Measurements from ENCODE around the gene C1orf232. TPM values are rescaled to one million over a fixed set of nuclear protein-coding genes. Genes with fewer than 3 reads are reported as not detected.

The C1orf232 gene
- total RNA-seq, 1 experiment from 2014 or later: not detected

DNA sequence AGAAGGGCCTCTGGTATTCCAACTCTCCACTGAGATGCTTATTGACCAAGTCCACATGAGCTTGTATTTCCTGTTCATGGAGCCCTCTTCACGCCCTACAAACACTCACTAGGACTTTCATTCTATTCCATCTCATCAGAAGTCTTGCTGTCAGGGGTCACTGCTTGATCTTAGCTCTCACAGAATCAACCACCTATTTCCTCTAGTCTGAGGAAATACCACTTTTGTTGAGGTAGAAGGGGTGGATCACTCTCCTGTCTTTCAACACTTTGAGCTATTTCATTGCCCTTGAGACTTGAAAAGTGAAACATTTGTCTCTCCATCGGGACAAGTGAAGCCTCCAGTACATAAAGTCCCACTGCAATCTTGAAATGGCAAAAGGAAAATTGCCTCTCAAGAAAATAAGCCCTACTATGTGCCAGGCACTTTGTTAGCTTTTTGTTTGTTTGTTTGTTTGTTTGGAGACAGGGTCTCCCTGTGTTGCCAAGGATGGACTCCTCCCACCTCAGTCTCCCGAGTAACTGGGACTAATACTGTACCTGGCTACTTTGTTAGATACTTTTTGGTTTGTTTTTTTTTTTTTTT is 29.7 kb downstream of the C1orf232 start:
- Histone ChIP-seq H3K27me3 (replicated peaks; ENCODE audit: control insufficient read depth, insufficient read depth, low read length) (no peaks in the 10 kb centered on the region), H3K9me3 (no peaks in the 10 kb centered on the region), H3K36me3 (ENCODE audit: control insufficient read depth, insufficient read depth, low read length) (no peaks in the 10 kb centered on the region), H3K4me3 (ENCODE audit: low read depth, low read length) (no peak overlapping the region), H3K4me1 (no peaks in the 10 kb centered on the region)
- Mint-ChIP-seq H3K27me3 (ENCODE audit: insufficient read depth, unreplicated experiment) (no peaks in the 10 kb centered on the region), H3K27ac (ENCODE audit: unreplicated experiment) (no peak overlapping the region), H3K36me3 (ENCODE audit: insufficient read depth, unreplicated experiment) (no peaks in the 10 kb centered on the region), H3K9me3 (ENCODE audit: unreplicated experiment) (no peaks in the 10 kb centered on the region), H3K4me1 (ENCODE audit: low read depth, unreplicated experiment) (no peaks in the 10 kb centered on the region), H3K4me3 (ENCODE audit: unreplicated experiment) (no peak overlapping the region)
- CTCF ChIA-PET: no interaction called here
- intact Hi-C loops (cut with micrococcal nuclease; ENCODE audit: unreplicated experiment): no loop called here
- DNase-seq: no peak
- TF ChIP-seq, protein P1, sequence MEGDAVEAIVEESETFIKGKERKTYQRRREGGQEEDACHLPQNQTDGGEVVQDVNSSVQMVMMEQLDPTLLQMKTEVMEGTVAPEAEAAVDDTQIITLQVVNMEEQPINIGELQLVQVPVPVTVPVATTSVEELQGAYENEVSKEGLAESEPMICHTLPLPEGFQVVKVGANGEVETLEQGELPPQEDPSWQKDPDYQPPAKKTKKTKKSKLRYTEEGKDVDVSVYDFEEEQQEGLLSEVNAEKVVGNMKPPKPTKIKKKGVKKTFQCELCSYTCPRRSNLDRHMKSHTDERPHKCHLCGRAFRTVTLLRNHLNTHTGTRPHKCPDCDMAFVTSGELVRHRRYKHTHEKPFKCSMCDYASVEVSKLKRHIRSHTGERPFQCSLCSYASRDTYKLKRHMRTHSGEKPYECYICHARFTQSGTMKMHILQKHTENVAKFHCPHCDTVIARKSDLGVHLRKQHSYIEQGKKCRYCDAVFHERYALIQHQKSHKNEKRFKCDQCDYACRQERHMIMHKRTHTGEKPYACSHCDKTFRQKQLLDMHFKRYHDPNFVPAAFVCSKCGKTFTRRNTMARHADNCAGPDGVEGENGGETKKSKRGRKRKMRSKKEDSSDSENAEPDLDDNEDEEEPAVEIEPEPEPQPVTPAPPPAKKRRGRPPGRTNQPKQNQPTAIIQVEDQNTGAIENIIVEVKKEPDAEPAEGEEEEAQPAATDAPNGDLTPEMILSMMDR (IDR thresholded peaks at IDR 0.05; ENCODE audit: insufficient read depth in 1 of 2, low read depth in 1 of 2, low read length in 1 of 2, severe bottlenecking in 1 of 2, unreplicated experiment in 1 of 2): no peak
- BruUV-seq (replicated peaks): no TSS peak
- POLR2A ChIA-PET: no interaction called here

DNA sequence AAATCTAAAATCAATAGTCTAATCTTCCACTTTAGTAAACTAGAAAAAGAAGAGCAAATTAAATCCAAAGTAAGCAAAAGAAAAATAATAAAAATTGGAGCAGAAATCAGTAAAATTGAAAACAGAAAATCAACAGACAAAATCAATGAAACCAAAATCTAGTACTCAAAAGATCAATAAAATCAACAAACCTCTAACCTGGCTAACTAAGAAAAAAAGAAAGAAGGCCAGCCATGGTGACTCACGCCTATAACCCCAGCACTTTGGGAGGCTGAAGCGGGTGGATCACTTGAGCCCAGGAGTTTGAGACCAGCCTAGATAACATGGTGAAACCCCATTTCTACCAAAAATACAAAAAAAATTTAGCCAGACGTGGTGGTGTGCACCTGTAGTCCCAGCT is 34.3 kb downstream of the C1orf232 start:
- no peaks in the 10 kb centered on the region for H3K9me3 ChIP-seq
- intact Hi-C loops (cut with micrococcal nuclease; ENCODE audit: unreplicated experiment): no loop called here
- no peaks in the 10 kb centered on the region for H3K27me3 ChIP-seq (replicated peaks; ENCODE audit: control insufficient read depth, insufficient read depth, low read length)
- no peak overlapping the region for H3K4me3 ChIP-seq (ENCODE audit: low read depth, low read length)
- TF ChIP-seq, protein P1 (IDR thresholded peaks at IDR 0.05; ENCODE audit: insufficient read depth in 1 of 2, low read depth in 1 of 2, low read length in 1 of 2, severe bottlenecking in 1 of 2, unreplicated experiment in 1 of 2): no peak
- Mint-ChIP-seq H3K27me3 (ENCODE audit: insufficient read depth, unreplicated experiment) (no peaks in the 10 kb centered on the region), H3K36me3 (ENCODE audit: insufficient read depth, unreplicated experiment) (no peaks in the 10 kb centered on the region), H3K4me1 (ENCODE audit: low read depth, unreplicated experiment) (no peaks in the 10 kb centered on the region), H3K9me3 (ENCODE audit: unreplicated experiment) (no peaks in the 10 kb centered on the region), H3K27ac (ENCODE audit: unreplicated experiment) (no peak overlapping the region), H3K4me3 (ENCODE audit: unreplicated experiment) (no peak overlapping the region)
- DNase-seq: no peak
- ChIA-PET CTCF (no interaction called here), POLR2A (no interaction called here)
- BruUV-seq (replicated peaks): no TSS peak
- no peaks in the 10 kb centered on the region for H3K36me3 ChIP-seq (ENCODE audit: control insufficient read depth, insufficient read depth, low read length)
- no peaks in the 10 kb centered on the region for H3K4me1 ChIP-seq

DNA sequence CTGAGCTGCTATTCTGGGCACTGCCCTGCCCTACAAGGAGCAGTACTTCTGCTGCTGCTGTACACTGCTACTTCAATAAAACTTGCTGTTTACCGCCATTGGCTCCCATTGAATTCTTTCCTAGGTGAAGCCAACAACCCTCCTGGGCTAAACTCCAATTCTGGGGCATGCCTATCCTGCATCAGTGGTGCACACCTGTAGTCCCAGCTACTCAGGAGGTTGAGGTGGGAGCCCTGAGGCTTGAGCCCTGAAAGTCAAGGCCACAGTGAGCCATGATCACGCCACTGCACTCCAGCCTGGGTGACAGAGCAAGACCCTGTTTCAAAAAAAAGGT is 36.0 kb downstream of the C1orf232 start:
- ChIA-PET POLR2A (no interaction called here), CTCF (interaction anchor here (0.9 kb wide), 1 partner anchor 37 kb away, joined by 3 read pairs; the partner anchor contains the start of gene ZNF593)
- Mint-ChIP-seq H3K9me3 (ENCODE audit: unreplicated experiment) (no peaks in the 10 kb centered on the region), H3K4me1 (ENCODE audit: low read depth, unreplicated experiment) (no peaks in the 10 kb centered on the region), H3K4me3 (ENCODE audit: unreplicated experiment) (no peak overlapping the region), H3K27ac (ENCODE audit: unreplicated experiment) (no peak overlapping the region), H3K27me3 (ENCODE audit: insufficient read depth, unreplicated experiment) (no peaks in the 10 kb centered on the region), H3K36me3 (ENCODE audit: insufficient read depth, unreplicated experiment) (no peaks in the 10 kb centered on the region)
- no peaks in the 10 kb centered on the region for H3K9me3 ChIP-seq
- no peaks in the 10 kb centered on the region for H3K4me1 ChIP-seq
- intact Hi-C loops (cut with micrococcal nuclease; ENCODE audit: unreplicated experiment): no loop called here
- H3K36me3 ChIP-seq (ENCODE audit: control insufficient read depth, insufficient read depth, low read length): no peaks in the 10 kb centered on the region
- BruUV-seq (replicated peaks): no TSS peak
- TF ChIP-seq, protein P1 (IDR thresholded peaks at IDR 0.05; ENCODE audit: insufficient read depth in 1 of 2, low read depth in 1 of 2, low read length in 1 of 2, severe bottlenecking in 1 of 2, unreplicated experiment in 1 of 2): no peak
- no peaks in the 10 kb centered on the region for H3K27me3 ChIP-seq (replicated peaks; ENCODE audit: control insufficient read depth, insufficient read depth, low read length)
- H3K4me3 ChIP-seq (ENCODE audit: low read depth, low read length): no peak overlapping the region
- DNase-seq: no peak
